AG04449 (cell line): ENCODE measurements around the gene SMG6.

ENCODE experiments used
- CTCF ChIA-PET: fragments of 350-600 bp; formaldehyde crosslinking; extraction: SDS; loops from one replicate; lab custom pipeline; 2021; ENCODE audit warnings: antibody characterized with exemption; lab: Yijun Ruan, JAX
- POLR2A ChIA-PET: fragments of 400-600, 350-600 bp; formaldehyde crosslinking; extraction: SDS; loops from one replicate; lab custom pipeline; 2020; ENCODE audit warnings: antibody characterized with exemption, inconsistent platforms; lab: Yijun Ruan, JAX
- DNase-seq: peaks from one replicate; pipeline ENCODE4 v3.0.0-alpha.2; 2010; ENCODE audit warnings: low read depth, low spot score
- H3K4me3 ChIP-seq: 2 replicates; pipeline ENCODE4 v1.5.1; 2011; ENCODE audit warnings: low read depth, mild to moderate bottlenecking, control low read depth, low read length
- TF ChIP-seq, protein P1 (sequence below): IDR thresholded peaks from one replicate; pipeline ENCODE4 v1.5.1; 2011; ENCODE audit warnings: mild to moderate bottlenecking, moderate library complexity, low read length, control low read depth, inconsistent platforms; ENCODE audit not compliant: insufficient read depth; ENCODE audit errors: missing control alignments

Gene SMG6

GRCh38 chr17:2177235-2177811 lies 126.3 kb downstream of the SMG6 start:
- DNase-seq: no peak
- TF ChIP-seq, protein P1, sequence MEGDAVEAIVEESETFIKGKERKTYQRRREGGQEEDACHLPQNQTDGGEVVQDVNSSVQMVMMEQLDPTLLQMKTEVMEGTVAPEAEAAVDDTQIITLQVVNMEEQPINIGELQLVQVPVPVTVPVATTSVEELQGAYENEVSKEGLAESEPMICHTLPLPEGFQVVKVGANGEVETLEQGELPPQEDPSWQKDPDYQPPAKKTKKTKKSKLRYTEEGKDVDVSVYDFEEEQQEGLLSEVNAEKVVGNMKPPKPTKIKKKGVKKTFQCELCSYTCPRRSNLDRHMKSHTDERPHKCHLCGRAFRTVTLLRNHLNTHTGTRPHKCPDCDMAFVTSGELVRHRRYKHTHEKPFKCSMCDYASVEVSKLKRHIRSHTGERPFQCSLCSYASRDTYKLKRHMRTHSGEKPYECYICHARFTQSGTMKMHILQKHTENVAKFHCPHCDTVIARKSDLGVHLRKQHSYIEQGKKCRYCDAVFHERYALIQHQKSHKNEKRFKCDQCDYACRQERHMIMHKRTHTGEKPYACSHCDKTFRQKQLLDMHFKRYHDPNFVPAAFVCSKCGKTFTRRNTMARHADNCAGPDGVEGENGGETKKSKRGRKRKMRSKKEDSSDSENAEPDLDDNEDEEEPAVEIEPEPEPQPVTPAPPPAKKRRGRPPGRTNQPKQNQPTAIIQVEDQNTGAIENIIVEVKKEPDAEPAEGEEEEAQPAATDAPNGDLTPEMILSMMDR: no peak
- CTCF ChIA-PET: interaction anchor here (0.8 to 3.7 kb wide), 8 partner anchors 9 to 122 kb away, joined by 3 to 24 read pairs (median 3); partner anchors contain the start of gene HIC1
- POLR2A ChIA-PET: interaction anchor here (0.9 to 1.0 kb wide), 2 partner anchors 15 to 109 kb away, joined by 3 to 6 read pairs; no protein-coding TSS in a partner anchor
- no peak overlapping the region for H3K4me3 ChIP-seq

DNA sequence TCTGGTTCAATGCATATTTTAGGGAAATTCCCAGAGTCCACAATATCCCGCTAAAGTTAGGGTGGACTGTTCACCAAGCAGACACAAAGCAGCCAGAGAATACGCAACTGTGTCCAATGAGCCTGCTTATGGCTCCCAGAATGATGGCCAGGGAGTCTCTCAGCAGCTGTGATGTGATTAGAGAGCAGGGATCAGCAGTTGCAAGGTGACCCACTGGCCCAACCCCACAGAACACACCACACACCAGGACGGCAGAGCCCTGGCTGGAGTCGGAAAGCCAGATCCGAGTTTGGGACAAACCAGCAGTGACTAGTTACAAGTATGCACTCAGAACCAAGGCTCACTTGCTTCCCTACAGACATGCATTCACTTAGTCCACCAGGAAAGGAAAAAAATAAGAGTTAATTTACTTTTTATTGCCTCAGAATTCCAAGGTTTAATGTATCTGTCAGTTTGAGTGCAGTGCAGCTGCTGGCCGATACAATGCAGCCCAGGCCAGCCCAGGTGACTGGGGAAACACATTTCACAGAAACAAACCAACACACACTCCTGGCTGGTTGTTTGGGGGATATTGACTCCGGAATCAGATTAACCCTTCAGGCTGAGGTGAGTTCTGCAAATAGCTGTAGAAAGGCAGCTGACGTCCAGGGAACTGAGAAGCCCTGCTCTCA lies 127.0 kb downstream of the SMG6 start:
- DNase-seq: no peak
- H3K4me3 ChIP-seq: no peak overlapping the region
- TF ChIP-seq, protein P1: no peak
- CTCF ChIA-PET: interaction anchor here (0.8 to 3.7 kb wide), 9 partner anchors 14 to 121 kb away, joined by 3 to 24 read pairs (median 3); no protein-coding TSS in a partner anchor
- POLR2A ChIA-PET: interaction anchor here (0.9 to 1.0 kb wide), 2 partner anchors 16 to 109 kb away, joined by 3 to 6 read pairs; no protein-coding TSS in a partner anchor

- no peak overlapping the region for H3K4me3 ChIP-seq
- DNase-seq: no peak
- CTCF ChIA-PET: interaction anchor here (0.5 to 2.5 kb wide), 5 partner anchors 36 to 119 kb away, joined by 3 to 9 read pairs (median 3); no protein-coding TSS in a partner anchor
- TF ChIP-seq, protein P1: no peak
- POLR2A ChIA-PET: no interaction called here
Measured at GRCh38 chr17:2175294-2175628, 128.3 kb downstream of the SMG6 start.

- ChIA-PET CTCF (interaction anchor here (1.2 to 2.5 kb wide), 3 partner anchors 62 to 119 kb away, joined by 3 to 9 read pairs (median 3); no protein-coding TSS in a partner anchor), POLR2A (interaction anchor here (0.6 to 1.3 kb wide), 3 partner anchors 41 to 99 kb away, joined by 3 to 4 read pairs (median 3); no protein-coding TSS in a partner anchor)
- DNase-seq: peak; percentile 78
- TF ChIP-seq, protein P1: peak; percentile 14
- no peak overlapping the region for H3K4me3 ChIP-seq
Measured at GRCh38 chr17:2174468-2175293, 128.9 kb downstream of the SMG6 start.

GRCh38 chr17:2174014-2174413 lies 129.6 kb downstream of the SMG6 start:
- no peak for DNase-seq

More at GRCh38 chr17:2174014-2174413, 129.6 kb downstream of the SMG6 start:
- ChIA-PET POLR2A (interaction anchor here (0.6 to 1.3 kb wide), 3 partner anchors 41 to 98 kb away, joined by 3 to 4 read pairs (median 3); no protein-coding TSS in a partner anchor), CTCF (interaction anchor here (1.2 kb wide), 1 partner anchor 63 kb away, joined by 3 read pairs; no protein-coding TSS in a partner anchor)
- TF ChIP-seq, protein P1: no peak
- H3K4me3 ChIP-seq: no peak overlapping the region
